A549 (cell line): Measurements from ENCODE around the gene EXOC3L2.

Experiments used
- CEBPB ChIP-seq, 2 experiments: fragments of >200 bp in 1 of 2; sonication (Bioruptor Twin) in 1 of 2; formaldehyde crosslinking in 1 of 2; IDR thresholded peaks; 2 replicates each; pipeline ENCODE4 v1.6.1; 2012 to 2016
- FOXS1 ChIP-seq: fragments of 250-450 bp; sonication (Bioruptor Pico); IDR thresholded peaks from 2 replicates; pipeline ENCODE4 v1.5.0; 2020; ENCODE audit warnings: mild to moderate bottlenecking, moderate library complexity
- MAFK ChIP-seq: fragments of 450-650 bp; IDR thresholded peaks from 2 replicates; pipeline ENCODE4 v1.6.1; 2014; ENCODE audit not compliant: partially characterized antibody
- POLR2A ChIP-seq: IDR thresholded peaks from 2 replicates; pipeline ENCODE4 v1.6.1; 2012; ENCODE audit warnings: mild to moderate bottlenecking, low read length
- POLR2AphosphoS2 ChIP-seq: conservative IDR thresholded peaks from 2 replicates; pipeline ENCODE4 v1.6.1; 2012; ENCODE audit warnings: low read length, improper control_type of control experiment, inconsistent platforms
- ZSCAN20 ChIP-seq: fragments of 250-450 bp; sonication (Bioruptor Pico); IDR thresholded peaks from 2 replicates; pipeline ENCODE4 v1.8.0; 2022; ENCODE audit warnings: mild to moderate bottlenecking, moderate library complexity
- TF ChIP-seq, protein P1 (sequence below): IDR thresholded peaks from 2 replicates; pipeline ENCODE4 v1.6.1; 2012
- TF ChIP-seq, protein P2 (sequence below): fragments of >200 bp; sonication (Bioruptor Twin); formaldehyde crosslinking; IDR thresholded peaks from 3 replicates; pipeline ENCODE4 v1.5.1; 2016

DNA sequence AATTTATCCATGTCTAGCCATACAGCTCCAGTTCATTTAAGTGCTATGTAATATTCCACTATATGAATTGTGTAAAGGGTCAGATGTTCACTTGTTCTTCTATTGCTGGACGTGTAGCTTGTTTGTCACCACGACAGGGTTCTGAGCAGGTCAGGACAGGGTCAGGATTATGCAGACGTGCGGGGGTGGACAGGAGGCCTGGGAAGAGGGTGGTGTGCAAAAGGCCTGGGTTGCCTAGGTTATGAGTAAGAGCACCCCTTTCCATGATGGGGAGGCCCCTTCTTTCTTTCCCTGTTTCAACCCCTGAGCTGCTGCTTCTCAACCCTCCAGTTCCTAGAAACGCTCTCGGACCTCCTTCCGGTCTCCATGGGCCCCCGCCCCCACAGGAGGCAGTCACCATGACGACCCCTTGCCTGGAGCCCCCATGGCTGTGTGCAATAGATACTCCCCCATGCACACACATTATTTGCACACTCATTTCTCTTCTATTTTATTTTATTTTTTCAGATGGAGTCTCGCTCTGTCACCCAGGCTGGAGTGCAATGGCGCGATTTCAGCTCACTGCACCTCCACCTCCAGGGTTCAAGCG lies 2.0 kb downstream of the EXOC3L2 start:
- TF ChIP-seq, protein P1, sequence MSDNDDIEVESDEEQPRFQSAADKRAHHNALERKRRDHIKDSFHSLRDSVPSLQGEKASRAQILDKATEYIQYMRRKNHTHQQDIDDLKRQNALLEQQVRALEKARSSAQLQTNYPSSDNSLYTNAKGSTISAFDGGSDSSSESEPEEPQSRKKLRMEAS, result no peak
- TF ChIP-seq CEBPB (IDR thresholded peaks at IDR 0.05) (no peak), POLR2AphosphoS2 (no peak), ZSCAN20 (no peak), MAFK (no peak), POLR2A (no peak), FOXS1 (CRISPR knock-in tag) (no peak)
- TF ChIP-seq, protein P2, sequence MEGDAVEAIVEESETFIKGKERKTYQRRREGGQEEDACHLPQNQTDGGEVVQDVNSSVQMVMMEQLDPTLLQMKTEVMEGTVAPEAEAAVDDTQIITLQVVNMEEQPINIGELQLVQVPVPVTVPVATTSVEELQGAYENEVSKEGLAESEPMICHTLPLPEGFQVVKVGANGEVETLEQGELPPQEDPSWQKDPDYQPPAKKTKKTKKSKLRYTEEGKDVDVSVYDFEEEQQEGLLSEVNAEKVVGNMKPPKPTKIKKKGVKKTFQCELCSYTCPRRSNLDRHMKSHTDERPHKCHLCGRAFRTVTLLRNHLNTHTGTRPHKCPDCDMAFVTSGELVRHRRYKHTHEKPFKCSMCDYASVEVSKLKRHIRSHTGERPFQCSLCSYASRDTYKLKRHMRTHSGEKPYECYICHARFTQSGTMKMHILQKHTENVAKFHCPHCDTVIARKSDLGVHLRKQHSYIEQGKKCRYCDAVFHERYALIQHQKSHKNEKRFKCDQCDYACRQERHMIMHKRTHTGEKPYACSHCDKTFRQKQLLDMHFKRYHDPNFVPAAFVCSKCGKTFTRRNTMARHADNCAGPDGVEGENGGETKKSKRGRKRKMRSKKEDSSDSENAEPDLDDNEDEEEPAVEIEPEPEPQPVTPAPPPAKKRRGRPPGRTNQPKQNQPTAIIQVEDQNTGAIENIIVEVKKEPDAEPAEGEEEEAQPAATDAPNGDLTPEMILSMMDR, result no peak
